ENCODE results near the gene GLRA3. TPM values are rescaled to one million over a fixed set of nuclear protein-coding genes. Genes with fewer than 3 reads are reported as not detected.
"Not testable (repeated sequence)": the region's sequence is repeated elsewhere in the genome, so short reads cannot be mapped to it uniquely, and the experiment has no call there.

The GLRA3 gene
- total RNA-seq = under 1 TPM in 1 of 2 donors, not detected in 1; 0.15 TPM
- polyA plus RNA-seq = under 1 TPM in 1 of 2 donors, not detected in 1; 0.06 TPM
- long read RNA-seq, donor 1 = 0 reads
- long read RNA-seq, donor 2 = 0 reads
- long read RNA-seq, donor 3 = 0 reads
- long read RNA-seq, donor 4 = 0 reads
- long read RNA-seq, donor 5 = 0 reads

DNA sequence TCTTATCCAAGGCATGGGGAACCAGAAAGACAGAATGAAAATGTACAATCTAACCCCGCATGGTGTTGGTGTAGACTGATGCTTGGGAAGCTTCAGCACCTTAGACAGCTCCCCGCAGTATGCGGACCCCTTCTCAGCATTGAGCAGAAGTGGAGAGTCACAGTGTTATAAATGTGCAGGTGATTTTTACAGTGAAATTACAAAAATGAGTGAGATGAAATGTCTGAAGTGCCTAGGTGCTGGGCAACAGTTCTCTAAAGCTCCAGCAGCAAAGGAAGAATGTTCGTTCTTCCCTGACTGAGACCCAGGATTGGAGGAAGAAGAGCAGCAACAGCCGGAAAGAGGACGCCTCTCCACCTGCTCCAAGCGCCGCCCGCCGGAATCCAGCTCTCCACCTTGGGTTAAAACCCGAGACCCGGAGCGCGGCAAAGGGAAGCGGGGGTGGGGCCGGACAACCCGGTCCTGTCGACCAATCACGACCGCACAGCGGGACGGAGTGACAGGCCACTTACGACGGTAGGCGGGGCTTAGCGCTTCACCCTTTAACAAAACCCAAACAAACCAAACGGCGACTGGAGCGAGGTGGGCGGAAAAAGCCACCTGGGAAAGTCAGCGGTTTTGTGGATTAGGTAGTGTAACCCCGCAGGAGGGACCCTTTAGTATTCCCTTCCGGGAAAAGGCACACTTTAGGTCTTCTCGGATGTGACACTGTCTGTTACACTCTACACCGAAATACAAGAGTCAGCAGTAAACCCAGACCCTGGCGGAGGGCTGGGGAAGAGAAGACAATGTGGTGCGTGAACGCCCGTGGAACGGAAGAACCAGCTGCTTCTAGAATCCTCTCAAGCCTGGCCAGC is at the start of gene GLRA3:
TSS of gene GLRA3 (minus strand) at position 403 of the 857 bp plus-strand sequence. CDS start 436 bp downstream, outside the sequence.
- no peak within 1 kb of the TSS for H3K9ac ChIP-seq (ENCODE audit: insufficient read depth in 1 of 2, low read length in 2 of 2)
- no peak within 1 kb of the TSS for H3K4me3 ChIP-seq
- ATAC-seq (ENCODE audit: insufficient read depth, low FRiP score) (peak; percentile 89), DNase-seq (peak; percentile 38 to 84 (median 53))
- H3K4me1 ChIP-seq (ENCODE audit: control insufficient read depth in 5 of 5, insufficient read depth in 5 of 5, low read length in 5 of 5) = no peaks in the 10 kb centered on the region
- no peaks in the 10 kb centered on the region for H3K27me3 ChIP-seq (ENCODE audit: control insufficient read depth in 3 of 3, insufficient read depth in 3 of 3, low read length in 2 of 3)
- WGBS, 2 donors = 1 to 2% methylated on average over 40 of the region's 40 CpGs
- H3K9me3 ChIP-seq (ENCODE audit: control insufficient read depth in 4 of 4, insufficient read depth in 3 of 4, low read length in 3 of 4) = peaks cover 0 to 4% (median 2%) of the 10 kb centered on the region in 4 donors
- H3K27ac ChIP-seq (ENCODE audit: low read depth in 1 of 2, low read length in 1 of 2) = no peak within 1 kb of the TSS
- H3K36me3 ChIP-seq (ENCODE audit: control insufficient read depth in 4 of 4, insufficient read depth in 4 of 4, low read length in 4 of 4) = no peaks in the 10 kb centered on the region
- TF ChIP-seq, protein P1, sequence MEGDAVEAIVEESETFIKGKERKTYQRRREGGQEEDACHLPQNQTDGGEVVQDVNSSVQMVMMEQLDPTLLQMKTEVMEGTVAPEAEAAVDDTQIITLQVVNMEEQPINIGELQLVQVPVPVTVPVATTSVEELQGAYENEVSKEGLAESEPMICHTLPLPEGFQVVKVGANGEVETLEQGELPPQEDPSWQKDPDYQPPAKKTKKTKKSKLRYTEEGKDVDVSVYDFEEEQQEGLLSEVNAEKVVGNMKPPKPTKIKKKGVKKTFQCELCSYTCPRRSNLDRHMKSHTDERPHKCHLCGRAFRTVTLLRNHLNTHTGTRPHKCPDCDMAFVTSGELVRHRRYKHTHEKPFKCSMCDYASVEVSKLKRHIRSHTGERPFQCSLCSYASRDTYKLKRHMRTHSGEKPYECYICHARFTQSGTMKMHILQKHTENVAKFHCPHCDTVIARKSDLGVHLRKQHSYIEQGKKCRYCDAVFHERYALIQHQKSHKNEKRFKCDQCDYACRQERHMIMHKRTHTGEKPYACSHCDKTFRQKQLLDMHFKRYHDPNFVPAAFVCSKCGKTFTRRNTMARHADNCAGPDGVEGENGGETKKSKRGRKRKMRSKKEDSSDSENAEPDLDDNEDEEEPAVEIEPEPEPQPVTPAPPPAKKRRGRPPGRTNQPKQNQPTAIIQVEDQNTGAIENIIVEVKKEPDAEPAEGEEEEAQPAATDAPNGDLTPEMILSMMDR (IDR thresholded peaks at IDR 0.05; ENCODE audit: control extremely low read depth, extremely low read depth) = no peak

DNA sequence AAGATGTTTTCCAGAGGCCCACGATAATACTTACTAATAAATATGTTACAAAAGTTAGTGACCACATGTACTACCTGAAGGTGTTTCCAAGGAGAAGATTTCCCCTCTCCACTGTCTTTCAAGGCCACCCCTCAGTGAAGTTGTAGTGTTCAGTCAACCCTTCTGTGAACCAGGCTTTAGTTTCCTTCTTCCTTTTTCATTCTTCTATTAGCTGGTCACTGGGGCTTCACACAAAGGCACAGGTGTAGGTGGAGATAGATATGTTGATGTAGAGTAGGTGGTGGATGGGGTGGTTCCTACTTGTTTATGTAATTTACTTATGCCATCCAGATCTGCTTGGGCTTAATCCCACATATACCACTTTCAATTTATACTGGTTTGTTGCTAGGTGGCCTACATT is 45.9 kb upstream of the GLRA3 start:
- no peaks in the 10 kb centered on the region for H3K27me3 ChIP-seq (ENCODE audit: control insufficient read depth in 3 of 3, insufficient read depth in 3 of 3, low read length in 2 of 3)
- H3K9me3 ChIP-seq (ENCODE audit: control insufficient read depth in 4 of 4, insufficient read depth in 3 of 4, low read length in 3 of 4) = no peaks in the 10 kb centered on the region
- 73 to 86% methylated on average over 1 of the region's 1 CpG for WGBS, 2 donors
- no peak for DNase-seq
- TF ChIP-seq, protein P1 (IDR thresholded peaks at IDR 0.05; ENCODE audit: control extremely low read depth, extremely low read depth) = no peak
- no peaks in the 10 kb centered on the region for H3K36me3 ChIP-seq (ENCODE audit: control insufficient read depth in 4 of 4, insufficient read depth in 4 of 4, low read length in 4 of 4)
- no peak overlapping the region for H3K27ac ChIP-seq (ENCODE audit: low read depth in 1 of 2, low read length in 1 of 2)
- H3K4me3 ChIP-seq = no peak overlapping the region
- ATAC-seq (ENCODE audit: insufficient read depth, low FRiP score) = no peak
- no peaks in the 10 kb centered on the region for H3K4me1 ChIP-seq (ENCODE audit: control insufficient read depth in 5 of 5, insufficient read depth in 5 of 5, low read length in 5 of 5)
- no peak overlapping the region for H3K9ac ChIP-seq (ENCODE audit: insufficient read depth in 1 of 2, low read length in 2 of 2)

DNA sequence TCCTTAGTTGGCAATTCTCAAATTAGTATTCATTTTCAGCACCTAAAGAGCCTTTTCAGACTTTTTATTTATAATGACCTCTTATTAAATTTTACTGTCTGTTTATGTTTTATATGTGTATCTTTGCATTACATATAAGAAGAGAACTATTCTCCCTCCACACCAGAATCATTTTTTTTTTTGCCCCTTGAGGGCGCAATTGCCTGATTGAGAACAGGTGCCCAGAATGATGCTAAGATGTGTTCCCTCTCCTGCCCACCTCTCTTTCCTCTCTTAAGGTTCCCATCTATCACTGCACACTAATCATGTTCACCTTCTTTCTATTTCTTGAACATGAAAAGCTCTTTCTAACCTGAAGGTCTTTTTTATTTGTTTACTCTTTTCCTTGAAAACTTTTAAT is 44.9 kb upstream of the GLRA3 start:
- Histone ChIP-seq H3K9me3 (ENCODE audit: control insufficient read depth in 4 of 4, insufficient read depth in 3 of 4, low read length in 3 of 4) (no peaks in the 10 kb centered on the region), H3K9ac (ENCODE audit: insufficient read depth in 1 of 2, low read length in 2 of 2) (no peak overlapping the region), H3K27ac (ENCODE audit: low read depth in 1 of 2, low read length in 1 of 2) (no peak overlapping the region), H3K4me1 (ENCODE audit: control insufficient read depth in 5 of 5, insufficient read depth in 5 of 5, low read length in 5 of 5) (no peaks in the 10 kb centered on the region), H3K27me3 (ENCODE audit: control insufficient read depth in 3 of 3, insufficient read depth in 3 of 3, low read length in 2 of 3) (no peaks in the 10 kb centered on the region), H3K4me3 (no peak overlapping the region), H3K36me3 (ENCODE audit: control insufficient read depth in 4 of 4, insufficient read depth in 4 of 4, low read length in 4 of 4) (no peaks in the 10 kb centered on the region)
- DNase-seq = peak in 2 of 3 donors; percentile 2 to 6
- WGBS, 2 donors = 28 to 53% methylated on average over 1 of the region's 1 CpG
- TF ChIP-seq, protein P1 (IDR thresholded peaks at IDR 0.05; ENCODE audit: control extremely low read depth, extremely low read depth) = no peak
- ATAC-seq (ENCODE audit: insufficient read depth, low FRiP score) = no peak

DNA sequence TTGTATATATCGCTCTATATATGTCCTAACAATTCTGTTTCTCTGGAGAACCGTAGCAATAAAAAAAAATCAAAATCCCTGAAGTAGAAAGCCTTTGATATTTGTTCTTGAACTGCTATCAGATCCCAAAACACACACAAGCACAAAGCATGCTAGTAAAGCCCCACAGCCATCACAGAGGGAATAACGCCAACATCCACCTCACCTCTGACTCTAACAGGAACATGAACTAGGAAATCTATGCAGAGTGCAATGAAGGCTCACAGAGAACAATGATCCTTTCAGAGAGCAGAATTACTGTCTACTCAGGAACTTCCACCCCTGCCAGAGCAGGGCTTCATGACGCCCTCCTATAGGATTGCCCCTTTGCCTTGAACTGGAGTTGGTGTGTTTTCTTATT is 44.1 kb upstream of the GLRA3 start:
- not testable (repeated sequence) for H3K27ac ChIP-seq (ENCODE audit: low read depth in 1 of 2, low read length in 1 of 2); H3K4me1 ChIP-seq (ENCODE audit: control insufficient read depth in 5 of 5, insufficient read depth in 5 of 5, low read length in 5 of 5); ATAC-seq (ENCODE audit: insufficient read depth, low FRiP score); H3K9me3 ChIP-seq (ENCODE audit: control insufficient read depth in 4 of 4, insufficient read depth in 3 of 4, low read length in 3 of 4); H3K4me3 ChIP-seq; H3K9ac ChIP-seq (ENCODE audit: insufficient read depth in 1 of 2, low read length in 2 of 2); H3K27me3 ChIP-seq (ENCODE audit: control insufficient read depth in 3 of 3, insufficient read depth in 3 of 3, low read length in 2 of 3); H3K36me3 ChIP-seq (ENCODE audit: control insufficient read depth in 4 of 4, insufficient read depth in 4 of 4, low read length in 4 of 4)
- peak in 1 of 3 donors; percentile 2 for DNase-seq
- 80 to 82% methylated on average over 3 of the region's 4 CpGs for WGBS, 2 donors
